MM.1S (cell line): ENCODE data around the gene CLOCK.

Source experiments
- EZH2 ChIP-seq: fragments of 300-600 bp; sonication (generic); optimal IDR thresholded peaks from 2 replicates; pipeline ENCODE3; 2017; ENCODE audit warnings: low read depth, mild to moderate bottlenecking, antibody characterized with exemption, low read length, mixed read lengths
- EZH2phosphoT487 ChIP-seq: fragments of 300-600 bp; sonication (generic); IDR thresholded peaks from 2 replicates; pipeline ENCODE4 v1.6.1; 2018; ENCODE audit warnings: antibody characterized with exemption, low read length
- TF ChIP-seq, protein P1 (sequence below): fragments of 300-600 bp; sonication (generic); IDR thresholded peaks from 2 replicates; pipeline ENCODE4 v1.5.1; 2016; ENCODE audit warnings: antibody characterized with exemption, low read length, mixed read lengths

DNA sequence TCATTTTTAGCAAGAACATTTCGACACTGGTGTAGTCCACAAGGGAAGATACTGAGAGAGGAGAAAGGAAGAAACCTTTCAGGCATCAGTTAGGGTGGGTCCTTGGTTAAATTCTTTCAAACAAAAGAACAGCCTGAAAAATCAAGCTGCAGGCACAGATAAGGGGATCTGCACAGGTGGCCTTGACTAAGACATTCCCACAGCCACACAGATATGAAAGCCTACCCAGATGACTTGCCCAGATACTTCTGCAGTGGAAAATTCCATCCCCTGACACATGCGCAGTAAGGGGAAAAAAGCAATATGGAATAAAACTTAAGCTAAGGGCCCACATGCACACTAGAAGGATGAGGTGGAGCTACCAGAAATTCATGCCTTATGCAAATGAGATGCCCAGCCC, 159.9 kb downstream of the CLOCK start:
- TF ChIP-seq, protein P1, sequence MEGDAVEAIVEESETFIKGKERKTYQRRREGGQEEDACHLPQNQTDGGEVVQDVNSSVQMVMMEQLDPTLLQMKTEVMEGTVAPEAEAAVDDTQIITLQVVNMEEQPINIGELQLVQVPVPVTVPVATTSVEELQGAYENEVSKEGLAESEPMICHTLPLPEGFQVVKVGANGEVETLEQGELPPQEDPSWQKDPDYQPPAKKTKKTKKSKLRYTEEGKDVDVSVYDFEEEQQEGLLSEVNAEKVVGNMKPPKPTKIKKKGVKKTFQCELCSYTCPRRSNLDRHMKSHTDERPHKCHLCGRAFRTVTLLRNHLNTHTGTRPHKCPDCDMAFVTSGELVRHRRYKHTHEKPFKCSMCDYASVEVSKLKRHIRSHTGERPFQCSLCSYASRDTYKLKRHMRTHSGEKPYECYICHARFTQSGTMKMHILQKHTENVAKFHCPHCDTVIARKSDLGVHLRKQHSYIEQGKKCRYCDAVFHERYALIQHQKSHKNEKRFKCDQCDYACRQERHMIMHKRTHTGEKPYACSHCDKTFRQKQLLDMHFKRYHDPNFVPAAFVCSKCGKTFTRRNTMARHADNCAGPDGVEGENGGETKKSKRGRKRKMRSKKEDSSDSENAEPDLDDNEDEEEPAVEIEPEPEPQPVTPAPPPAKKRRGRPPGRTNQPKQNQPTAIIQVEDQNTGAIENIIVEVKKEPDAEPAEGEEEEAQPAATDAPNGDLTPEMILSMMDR = no peak
- TF ChIP-seq EZH2phosphoT487 (no peak), EZH2 (no peak)
